ENCODE results near the gene FOXK2. TPM values are rescaled to one million over a fixed set of nuclear protein-coding genes. Genes with fewer than 3 reads are reported as not detected.
A peak's percentile ranks its signal among the peaks of the same experiment; 100 is the strongest.

FOXK2 gene
- total RNA-seq, 1 donor from 2014 or later, result 49.5 TPM

DNA sequence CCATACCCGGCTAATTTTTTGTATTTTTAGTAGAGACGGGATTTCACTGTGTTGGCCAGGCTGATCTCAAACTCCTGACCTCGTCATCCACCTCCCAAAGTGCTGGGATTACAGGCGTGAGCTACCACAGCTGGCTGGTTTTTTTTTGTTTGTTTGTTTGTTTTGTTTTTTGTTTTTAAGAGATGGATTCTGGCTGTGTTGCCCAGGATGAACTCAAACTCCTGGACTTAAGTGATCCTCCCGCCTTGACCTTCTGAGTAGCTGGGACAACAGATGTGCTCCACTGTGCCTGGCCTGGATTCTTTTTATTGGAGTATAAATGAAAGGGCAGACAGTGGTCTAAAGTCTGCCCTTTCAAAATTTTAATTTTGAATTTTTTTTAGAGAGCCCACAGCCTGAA is 44.7 kb downstream of the FOXK2 start:
- H3K9me3 Mint-ChIP-seq (ENCODE audit: low read depth), result no peaks in the 10 kb centered on the region
- peaks cover 12% of the 10 kb centered on the region for H3K36me3 Mint-ChIP-seq (ENCODE audit: low read depth)
- no peak overlapping the region for H3K27ac Mint-ChIP-seq (ENCODE audit: unreplicated experiment)
- TF ChIP-seq, protein P1, sequence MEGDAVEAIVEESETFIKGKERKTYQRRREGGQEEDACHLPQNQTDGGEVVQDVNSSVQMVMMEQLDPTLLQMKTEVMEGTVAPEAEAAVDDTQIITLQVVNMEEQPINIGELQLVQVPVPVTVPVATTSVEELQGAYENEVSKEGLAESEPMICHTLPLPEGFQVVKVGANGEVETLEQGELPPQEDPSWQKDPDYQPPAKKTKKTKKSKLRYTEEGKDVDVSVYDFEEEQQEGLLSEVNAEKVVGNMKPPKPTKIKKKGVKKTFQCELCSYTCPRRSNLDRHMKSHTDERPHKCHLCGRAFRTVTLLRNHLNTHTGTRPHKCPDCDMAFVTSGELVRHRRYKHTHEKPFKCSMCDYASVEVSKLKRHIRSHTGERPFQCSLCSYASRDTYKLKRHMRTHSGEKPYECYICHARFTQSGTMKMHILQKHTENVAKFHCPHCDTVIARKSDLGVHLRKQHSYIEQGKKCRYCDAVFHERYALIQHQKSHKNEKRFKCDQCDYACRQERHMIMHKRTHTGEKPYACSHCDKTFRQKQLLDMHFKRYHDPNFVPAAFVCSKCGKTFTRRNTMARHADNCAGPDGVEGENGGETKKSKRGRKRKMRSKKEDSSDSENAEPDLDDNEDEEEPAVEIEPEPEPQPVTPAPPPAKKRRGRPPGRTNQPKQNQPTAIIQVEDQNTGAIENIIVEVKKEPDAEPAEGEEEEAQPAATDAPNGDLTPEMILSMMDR (IDR thresholded peaks at IDR 0.05), result no peak
- peaks cover 56% of the 10 kb centered on the region for H3K4me1 Mint-ChIP-seq (ENCODE audit: low read depth)
- no peaks in the 10 kb centered on the region for H3K27me3 Mint-ChIP-seq (ENCODE audit: low read depth)
- no peak for DNase-seq (ENCODE audit: low spot score)
- H3K4me3 Mint-ChIP-seq (ENCODE audit: unreplicated experiment), result no peak overlapping the region

DNA sequence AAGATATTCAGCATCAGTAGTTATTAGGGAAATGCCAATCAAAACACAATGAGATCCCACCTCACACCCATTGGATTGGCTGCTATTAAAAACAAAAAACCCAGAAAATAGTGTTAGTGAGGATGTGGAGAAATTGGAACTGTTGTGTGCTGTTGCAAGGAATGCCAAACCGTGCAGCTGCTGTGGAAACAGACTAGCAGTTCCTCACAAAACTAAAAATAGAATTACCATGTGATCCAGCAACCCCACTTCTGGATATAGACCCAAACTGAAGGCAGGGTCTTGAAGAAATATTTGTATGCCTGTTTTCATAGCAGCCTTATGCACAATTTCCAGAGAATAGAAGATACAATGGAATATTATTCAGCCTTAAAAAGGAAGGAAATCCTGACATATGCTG is 46.0 kb downstream of the FOXK2 start:
- Mint-ChIP-seq H3K27ac (ENCODE audit: unreplicated experiment) (peak overlapping the region; percentile 74), H3K9me3 (ENCODE audit: low read depth) (no peaks in the 10 kb centered on the region), H3K4me1 (ENCODE audit: low read depth) (peaks cover 54% of the 10 kb centered on the region), H3K4me3 (ENCODE audit: unreplicated experiment) (no peak overlapping the region), H3K27me3 (ENCODE audit: low read depth) (no peaks in the 10 kb centered on the region), H3K36me3 (ENCODE audit: low read depth) (peaks cover 13% of the 10 kb centered on the region)
- TF ChIP-seq, protein P1 (IDR thresholded peaks at IDR 0.05), result no peak
- DNase-seq (ENCODE audit: low spot score), result no peak

DNA sequence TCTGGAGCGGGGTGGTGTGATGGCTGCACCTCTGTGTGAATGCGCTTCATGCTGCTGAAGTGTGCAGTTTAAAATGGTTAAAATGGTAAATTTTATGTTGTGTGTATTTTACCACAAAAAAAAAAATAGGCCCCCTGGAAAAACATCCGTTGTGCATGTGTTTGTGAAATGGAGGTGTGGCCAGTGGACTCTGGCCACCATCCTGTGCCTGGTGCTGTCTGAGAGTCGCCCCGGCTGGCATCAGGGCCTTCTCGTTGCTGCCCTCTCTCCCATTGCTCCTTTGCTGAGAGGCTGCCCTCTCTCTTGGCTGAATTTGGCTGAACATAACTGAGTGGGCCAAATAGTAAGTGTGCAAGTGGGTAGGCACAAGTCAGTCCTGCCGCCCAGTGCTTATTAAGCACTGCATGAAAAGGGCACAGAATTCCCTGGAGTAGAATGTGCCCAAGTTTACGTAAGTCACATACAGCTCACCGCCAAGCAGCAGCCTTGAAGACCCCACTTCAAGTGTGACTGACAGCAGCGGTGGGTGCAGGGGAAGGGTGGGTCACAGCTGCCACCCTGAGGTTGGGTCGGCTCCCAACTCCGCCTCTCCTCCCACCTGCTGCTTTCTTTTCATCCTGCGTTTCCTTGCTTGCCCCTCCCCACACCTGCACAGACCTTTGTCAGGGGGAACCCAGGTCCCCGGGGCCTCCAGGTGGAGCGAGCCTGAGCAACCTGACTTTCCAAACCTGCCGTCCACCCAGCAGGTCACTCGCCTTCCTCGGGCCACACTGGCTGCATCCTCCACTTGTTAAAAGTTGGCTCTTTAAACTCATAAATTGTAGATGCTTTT is 46.8 kb downstream of the FOXK2 start:
- H3K9me3 Mint-ChIP-seq (ENCODE audit: low read depth), result no peaks in the 10 kb centered on the region
- peaks cover 46% of the 10 kb centered on the region for H3K4me1 Mint-ChIP-seq (ENCODE audit: low read depth)
- TF ChIP-seq, protein P1 (IDR thresholded peaks at IDR 0.05), result no peak
- no peak overlapping the region for H3K4me3 Mint-ChIP-seq (ENCODE audit: unreplicated experiment)
- no peak for DNase-seq (ENCODE audit: low spot score)
- H3K27ac Mint-ChIP-seq (ENCODE audit: unreplicated experiment), result no peak overlapping the region
- peaks cover 14% of the 10 kb centered on the region for H3K36me3 Mint-ChIP-seq (ENCODE audit: low read depth)
- H3K27me3 Mint-ChIP-seq (ENCODE audit: low read depth), result no peaks in the 10 kb centered on the region

DNA sequence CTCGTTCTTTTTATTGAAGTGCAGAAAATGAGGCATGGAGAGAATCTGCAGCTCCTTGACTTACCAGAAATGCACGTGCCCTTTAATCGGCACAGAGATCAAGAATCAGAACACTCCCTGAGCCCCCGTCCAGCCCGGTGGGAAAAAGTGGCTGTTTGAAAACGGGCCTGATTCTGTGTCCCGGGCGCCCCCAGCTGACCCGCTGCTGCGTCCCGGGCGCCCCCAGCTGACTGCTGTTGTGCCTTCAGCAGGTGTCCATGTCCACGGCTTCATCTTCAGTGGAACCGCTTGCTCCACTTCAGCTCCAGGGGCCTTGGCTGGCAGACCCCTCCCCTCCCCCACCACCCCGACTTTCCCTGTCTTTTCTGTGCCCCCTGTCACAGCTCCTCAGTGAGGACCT is 47.8 kb downstream of the FOXK2 start:
- Mint-ChIP-seq H3K27me3 (ENCODE audit: low read depth) (no peaks in the 10 kb centered on the region), H3K4me3 (ENCODE audit: unreplicated experiment) (no peak overlapping the region), H3K4me1 (ENCODE audit: low read depth) (peaks cover 37% of the 10 kb centered on the region), H3K36me3 (ENCODE audit: low read depth) (peaks cover 20% of the 10 kb centered on the region), H3K9me3 (ENCODE audit: low read depth) (no peaks in the 10 kb centered on the region), H3K27ac (ENCODE audit: unreplicated experiment) (no peak overlapping the region)
- TF ChIP-seq, protein P1 (IDR thresholded peaks at IDR 0.05), result no peak
- no peak for DNase-seq (ENCODE audit: low spot score)

DNA sequence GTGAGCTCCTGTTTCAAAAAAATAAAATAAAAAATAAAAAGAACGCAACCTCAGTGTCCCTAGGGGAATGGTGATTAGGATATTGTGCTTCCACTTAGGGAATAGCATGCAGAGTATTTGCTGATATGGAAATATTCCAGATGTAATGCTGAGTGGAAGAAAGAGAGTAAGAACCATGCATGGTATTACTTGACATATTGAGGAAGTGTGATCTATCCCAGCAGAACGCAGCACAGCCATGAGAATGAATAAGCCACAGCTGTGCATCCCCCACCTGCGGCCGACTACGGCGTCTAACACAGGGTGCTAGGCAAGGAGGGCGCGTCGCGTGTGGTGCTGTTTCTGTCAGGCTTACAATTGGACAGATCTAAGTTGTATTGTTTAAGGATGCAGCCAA is 49.5 kb downstream of the FOXK2 start:
- no peaks in the 10 kb centered on the region for H3K9me3 Mint-ChIP-seq (ENCODE audit: low read depth)
- DNase-seq (ENCODE audit: low spot score), result peak; percentile 51
- peaks cover 23% of the 10 kb centered on the region for H3K4me1 Mint-ChIP-seq (ENCODE audit: low read depth)
- peaks cover 22% of the 10 kb centered on the region for H3K36me3 Mint-ChIP-seq (ENCODE audit: low read depth)
- no peaks in the 10 kb centered on the region for H3K27me3 Mint-ChIP-seq (ENCODE audit: low read depth)
- no peak overlapping the region for H3K27ac Mint-ChIP-seq (ENCODE audit: unreplicated experiment)
- TF ChIP-seq, protein P1 (IDR thresholded peaks at IDR 0.05), result no peak
- no peak overlapping the region for H3K4me3 Mint-ChIP-seq (ENCODE audit: unreplicated experiment)
